ENCODE results near the gene MAPK8. TPM values are rescaled to one million over a fixed set of nuclear protein-coding genes. Genes with fewer than 3 reads are reported as not detected.

MAPK8 gene
- total RNA-seq, 1 donor from 2014 or later, result 57.1 TPM

- Mint-ChIP-seq H3K27ac (ENCODE audit: unreplicated experiment) (no peak overlapping the region), H3K36me3 (ENCODE audit: unreplicated experiment) (no peaks in the 10 kb centered on the region), H3K9me3 (ENCODE audit: unreplicated experiment) (no peaks in the 10 kb centered on the region), H3K4me1 (ENCODE audit: unreplicated experiment) (peaks cover 17% of the 10 kb centered on the region), H3K27me3 (ENCODE audit: unreplicated experiment) (no peaks in the 10 kb centered on the region), H3K4me3 (ENCODE audit: unreplicated experiment) (no peak overlapping the region)
- no peak for TF ChIP-seq CTCF (IDR thresholded peaks at IDR 0.05)
- DNase-seq (ENCODE audit: extremely low spot score, unreplicated experiment), result no peak
These were observed 139.5 kb downstream of the MAPK8 start for GRCh38 chr10:48445932-48446331.

GRCh38 chr10:48446785-48447184 is 140.3 kb downstream of the MAPK8 start:
- no peak for TF ChIP-seq CTCF (IDR thresholded peaks at IDR 0.05)
- Mint-ChIP-seq H3K36me3 (ENCODE audit: unreplicated experiment) (no peaks in the 10 kb centered on the region), H3K9me3 (ENCODE audit: unreplicated experiment) (no peaks in the 10 kb centered on the region), H3K4me1 (ENCODE audit: unreplicated experiment) (peaks cover 17% of the 10 kb centered on the region), H3K27me3 (ENCODE audit: unreplicated experiment) (no peaks in the 10 kb centered on the region), H3K27ac (ENCODE audit: unreplicated experiment) (no peak overlapping the region), H3K4me3 (ENCODE audit: unreplicated experiment) (no peak overlapping the region)
- DNase-seq (ENCODE audit: extremely low spot score, unreplicated experiment), result peak; percentile 75

GRCh38 chr10:48447356-48448215 is 141.1 kb downstream of the MAPK8 start:
- H3K36me3 Mint-ChIP-seq (ENCODE audit: unreplicated experiment), result no peaks in the 10 kb centered on the region
- DNase-seq (ENCODE audit: extremely low spot score, unreplicated experiment), result peak; percentile 56
- H3K4me1 Mint-ChIP-seq (ENCODE audit: unreplicated experiment), result peaks cover 17% of the 10 kb centered on the region

GRCh38 chr10:48448796-48449195 is 142.3 kb downstream of the MAPK8 start:
- Mint-ChIP-seq H3K4me3 (ENCODE audit: unreplicated experiment) (no peak overlapping the region), H3K4me1 (ENCODE audit: unreplicated experiment) (peaks cover 10% of the 10 kb centered on the region), H3K27ac (ENCODE audit: unreplicated experiment) (no peak overlapping the region), H3K36me3 (ENCODE audit: unreplicated experiment) (no peaks in the 10 kb centered on the region), H3K9me3 (ENCODE audit: unreplicated experiment) (no peaks in the 10 kb centered on the region), H3K27me3 (ENCODE audit: unreplicated experiment) (no peaks in the 10 kb centered on the region)
- no peak for TF ChIP-seq CTCF (IDR thresholded peaks at IDR 0.05)
- DNase-seq (ENCODE audit: extremely low spot score, unreplicated experiment), result no peak

More at GRCh38 chr10:48447356-48448215, 141.1 kb downstream of the MAPK8 start:
- Mint-ChIP-seq H3K27ac (ENCODE audit: unreplicated experiment) (no peak overlapping the region), H3K9me3 (ENCODE audit: unreplicated experiment) (no peaks in the 10 kb centered on the region), H3K4me3 (ENCODE audit: unreplicated experiment) (no peak overlapping the region), H3K27me3 (ENCODE audit: unreplicated experiment) (no peaks in the 10 kb centered on the region)
- no peak for TF ChIP-seq CTCF (IDR thresholded peaks at IDR 0.05)

- Mint-ChIP-seq H3K27me3 (ENCODE audit: unreplicated experiment) (no peaks in the 10 kb centered on the region), H3K4me3 (ENCODE audit: unreplicated experiment) (no peak overlapping the region), H3K9me3 (ENCODE audit: unreplicated experiment) (no peaks in the 10 kb centered on the region), H3K4me1 (ENCODE audit: unreplicated experiment) (peaks cover under 1% of the 10 kb centered on the region), H3K27ac (ENCODE audit: unreplicated experiment) (no peak overlapping the region), H3K36me3 (ENCODE audit: unreplicated experiment) (no peaks in the 10 kb centered on the region)
- no peak for TF ChIP-seq CTCF (IDR thresholded peaks at IDR 0.05)
- DNase-seq (ENCODE audit: extremely low spot score, unreplicated experiment), result no peak
These were observed 143.2 kb downstream of the MAPK8 start for GRCh38 chr10:48449501-48450232.
